H1 (cell line): ENCODE measurements around the gene BCLAF3.

ENCODE experiments used
- CHD1 ChIP-seq: IDR thresholded peaks from 2 replicates; pipeline ENCODE4 v1.6.1; 2012; ENCODE audit warnings: low read depth, low read length, improper control_type of control experiment
- CHD2 ChIP-seq: IDR thresholded peaks from 2 replicates; pipeline ENCODE4 v1.6.1; 2012; ENCODE audit warnings: low read length, improper control_type of control experiment
- EP300 ChIP-seq, 2 experiments: IDR thresholded peaks; 1 replicate in 1 of 2; 2 replicates in 1 of 2; pipeline ENCODE4 v1.6.1; 2011 to 2012; ENCODE audit warnings: low read depth in 2 of 2, low read length in 2 of 2, mild to moderate bottlenecking in 2 of 2, borderline replicate concordance in 1 of 2, inconsistent platforms in 1 of 2, moderate library complexity in 1 of 2
- EZH2 ChIP-seq: fragments of 200-600 bp; sonication (generic); IDR thresholded peaks from 2 replicates; pipeline ENCODE4 v1.7.1; 2012; ENCODE audit warnings: low read depth, mild to moderate bottlenecking, moderate library complexity, low read length, inconsistent platforms; ENCODE audit not compliant: severe bottlenecking
- KDM1A ChIP-seq: fragments of 200-600, 300-600 bp; sonication (generic); IDR thresholded peaks from 2 replicates; pipeline ENCODE4 v1.7.1; 2016; ENCODE audit warnings: mild to moderate bottlenecking, low read length, borderline replicate concordance
- POLR2A ChIP-seq, 2 experiments: IDR thresholded peaks; 1 replicate in 1 of 2; 2 replicates in 1 of 2; pipeline ENCODE4 v1.6.1; 2011; ENCODE audit warnings: low read depth in 2 of 2, low read length in 2 of 2, mild to moderate bottlenecking in 2 of 2; ENCODE audit errors: control extremely low read depth in 1 of 2
- YY1 ChIP-seq: IDR thresholded peaks from 2 replicates; pipeline ENCODE4 v1.6.1; 2011; ENCODE audit warnings: low read depth, mild to moderate bottlenecking, low read length
- ZNF274 ChIP-seq: IDR thresholded peaks from 2 replicates; pipeline ENCODE4 v1.7.0; 2012; ENCODE audit warnings: low read length, borderline replicate concordance; ENCODE audit errors: extremely low read depth
- TF ChIP-seq, protein P1 (sequence below), 3 experiments: IDR thresholded peaks; 1 replicate in 2 of 3; 2 replicates in 1 of 3; pipeline versions ENCODE4 v1.5.1 to v1.6.1; 2011; ENCODE audit warnings: low read length in 3 of 3, mild to moderate bottlenecking in 3 of 3, inconsistent platforms in 2 of 3, low read depth in 1 of 3, moderate library complexity in 1 of 3; ENCODE audit not compliant: insufficient read depth in 1 of 3; ENCODE audit errors: control extremely low read depth in 1 of 3
- TF ChIP-seq, protein P2 (sequence below): IDR thresholded peaks from 2 replicates; pipeline ENCODE4 v1.6.1; 2011; ENCODE audit warnings: low read length, improper control_type of control experiment
- TF ChIP-seq, protein P3 (sequence below): IDR thresholded peaks from 2 replicates; pipeline ENCODE4 v1.6.1; 2012; ENCODE audit warnings: inconsistent platforms

- TF ChIP-seq, protein P1, sequence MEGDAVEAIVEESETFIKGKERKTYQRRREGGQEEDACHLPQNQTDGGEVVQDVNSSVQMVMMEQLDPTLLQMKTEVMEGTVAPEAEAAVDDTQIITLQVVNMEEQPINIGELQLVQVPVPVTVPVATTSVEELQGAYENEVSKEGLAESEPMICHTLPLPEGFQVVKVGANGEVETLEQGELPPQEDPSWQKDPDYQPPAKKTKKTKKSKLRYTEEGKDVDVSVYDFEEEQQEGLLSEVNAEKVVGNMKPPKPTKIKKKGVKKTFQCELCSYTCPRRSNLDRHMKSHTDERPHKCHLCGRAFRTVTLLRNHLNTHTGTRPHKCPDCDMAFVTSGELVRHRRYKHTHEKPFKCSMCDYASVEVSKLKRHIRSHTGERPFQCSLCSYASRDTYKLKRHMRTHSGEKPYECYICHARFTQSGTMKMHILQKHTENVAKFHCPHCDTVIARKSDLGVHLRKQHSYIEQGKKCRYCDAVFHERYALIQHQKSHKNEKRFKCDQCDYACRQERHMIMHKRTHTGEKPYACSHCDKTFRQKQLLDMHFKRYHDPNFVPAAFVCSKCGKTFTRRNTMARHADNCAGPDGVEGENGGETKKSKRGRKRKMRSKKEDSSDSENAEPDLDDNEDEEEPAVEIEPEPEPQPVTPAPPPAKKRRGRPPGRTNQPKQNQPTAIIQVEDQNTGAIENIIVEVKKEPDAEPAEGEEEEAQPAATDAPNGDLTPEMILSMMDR (IDR thresholded peaks at IDR 0.05; ENCODE audit: control extremely low read depth in 1 of 3, insufficient read depth in 1 of 3, low read depth in 1 of 3, low read length in 3 of 3): no peak
- TF ChIP-seq KDM1A (no peak), YY1 (no peak), EZH2 (no peak), ZNF274 (no peak), POLR2A (IDR thresholded peaks at IDR 0.05; ENCODE audit: control extremely low read depth in 1 of 2, low read depth in 2 of 2, low read length in 2 of 2) (no peak), EP300 (IDR thresholded peaks at IDR 0.05; ENCODE audit: borderline replicate concordance in 1 of 2, low read depth in 2 of 2, low read length in 2 of 2) (no peak), CHD1 (no peak), CHD2 (no peak)
- TF ChIP-seq, protein P2, sequence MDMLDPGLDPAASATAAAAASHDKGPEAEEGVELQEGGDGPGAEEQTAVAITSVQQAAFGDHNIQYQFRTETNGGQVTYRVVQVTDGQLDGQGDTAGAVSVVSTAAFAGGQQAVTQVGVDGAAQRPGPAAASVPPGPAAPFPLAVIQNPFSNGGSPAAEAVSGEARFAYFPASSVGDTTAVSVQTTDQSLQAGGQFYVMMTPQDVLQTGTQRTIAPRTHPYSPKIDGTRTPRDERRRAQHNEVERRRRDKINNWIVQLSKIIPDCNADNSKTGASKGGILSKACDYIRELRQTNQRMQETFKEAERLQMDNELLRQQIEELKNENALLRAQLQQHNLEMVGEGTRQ: no peak
- TF ChIP-seq, protein P3, sequence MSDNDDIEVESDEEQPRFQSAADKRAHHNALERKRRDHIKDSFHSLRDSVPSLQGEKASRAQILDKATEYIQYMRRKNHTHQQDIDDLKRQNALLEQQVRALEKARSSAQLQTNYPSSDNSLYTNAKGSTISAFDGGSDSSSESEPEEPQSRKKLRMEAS: no peak
Observed at GRCh38 chrX:20015945-20016615, 25.2 kb upstream of the BCLAF3 start.
